CD14-positive monocyte (primary cell): ENCODE results near the gene KLHL41. TPM values are rescaled to one million over a fixed set of nuclear protein-coding genes. Genes with fewer than 3 reads are reported as not detected.

Experiments
- DNase-seq, 3 donors: peaks; one replicate each; pipeline ENCODE4 v3.0.0-alpha.2; 2011 to 2022
- H2AFZ ChIP-seq: 2 replicates; pipeline ENCODE4 v1.6.0; 2012; ENCODE audit warnings: mild to moderate bottlenecking, low read depth, low read length, inconsistent platforms; ENCODE audit not compliant: insufficient read depth, poor library complexity, severe bottlenecking
- H3K27ac ChIP-seq, 2 donors: 1 replicate in 1 of 2; 2 replicates in 1 of 2; pipeline ENCODE4 v1.5.1; 2012 to 2013; ENCODE audit warnings: low read length in 2 of 2, control low read depth in 1 of 2, inconsistent platforms in 1 of 2, low read depth in 1 of 2, mild to moderate bottlenecking in 1 of 2
- H3K27me3 ChIP-seq, 2 donors: one replicate each; pipeline versions ENCODE4 v1.6.0 to v1.6.1; 2011 to 2013; ENCODE audit warnings: low read length in 2 of 2; ENCODE audit not compliant: control insufficient read depth in 2 of 2, insufficient read depth in 2 of 2
- H3K36me3 ChIP-seq, 2 donors: replicated peaks in 1 of 2; 1 replicate in 1 of 2; 2 replicates in 1 of 2; pipeline versions ENCODE4 v1.5.1 to v1.6.1; 2012 to 2013; ENCODE audit warnings: low read length in 2 of 2, control low read depth in 1 of 2, inconsistent platforms in 1 of 2, mild to moderate bottlenecking in 1 of 2; ENCODE audit not compliant: insufficient read depth in 2 of 2, control insufficient read depth in 1 of 2
- H3K4me1 ChIP-seq, 2 donors: 1 replicate in 1 of 2; 2 replicates in 1 of 2; pipeline versions ENCODE4 v1.5.1 to v1.6.1; 2012 to 2013; ENCODE audit warnings: low read length in 2 of 2, control low read depth in 1 of 2, inconsistent platforms in 1 of 2, mild to moderate bottlenecking in 1 of 2, moderate library complexity in 1 of 2; ENCODE audit not compliant: insufficient read depth in 2 of 2, control insufficient read depth in 1 of 2
- H3K4me2 ChIP-seq: replicated peaks from 2 replicates; pipeline ENCODE3; 2012; ENCODE audit warnings: low read length, moderate library complexity, mild to moderate bottlenecking; ENCODE audit not compliant: poor library complexity, severe bottlenecking; ENCODE audit errors: extremely low read depth
- H3K4me3 ChIP-seq, 3 experiments: fragments of 200-600 bp in 1 of 3; sonication (generic) in 1 of 3; replicated peaks in 1 of 3; 1 replicate in 2 of 3; 2 replicates in 1 of 3; pipeline ENCODE4 v1.5.1; 2011 to 2013; ENCODE audit warnings: low read length in 3 of 3, mild to moderate bottlenecking in 3 of 3, control low read depth in 2 of 3, low read depth in 2 of 3, inconsistent platforms in 1 of 3, moderate library complexity in 1 of 3
- H3K79me2 ChIP-seq: 2 replicates; pipeline ENCODE4 v1.6.0; 2012; ENCODE audit warnings: mild to moderate bottlenecking, control low read depth, inconsistent platforms, low read length, moderate library complexity; ENCODE audit not compliant: insufficient read depth
- H3K9ac ChIP-seq: 2 replicates; pipeline ENCODE4 v1.6.0; 2017; ENCODE audit warnings: low read length, mild to moderate bottlenecking; ENCODE audit not compliant: insufficient read depth, poor library complexity, severe bottlenecking
- H3K9me3 ChIP-seq, 2 donors: replicated peaks in 1 of 2; 1 replicate in 1 of 2; 2 replicates in 1 of 2; pipeline versions ENCODE4 v1.5.1 to v1.6.1; 2012 to 2013; ENCODE audit warnings: low read length in 2 of 2, control low read depth in 1 of 2; ENCODE audit not compliant: control insufficient read depth in 1 of 2, insufficient read depth in 1 of 2
- H4K20me1 ChIP-seq: 2 replicates; pipeline ENCODE4 v1.6.0; 2012; ENCODE audit warnings: mild to moderate bottlenecking, low read length, control low read depth, moderate library complexity; ENCODE audit not compliant: insufficient read depth
- H3K27ac Mint-ChIP-seq, 7 donors: one replicate each; pipeline ENCODE4 v1.8.0; 2020; ENCODE audit warnings: mild to moderate bottlenecking in 7 of 7, mixed read lengths in 7 of 7, moderate library complexity in 6 of 7, inconsistent platforms in 2 of 7
- H3K27me3 Mint-ChIP-seq, 3 donors: one replicate each; pipeline ENCODE4 v1.8.0; 2021 to 2022; ENCODE audit warnings: low read depth in 3 of 3, mild to moderate bottlenecking in 3 of 3, mixed read lengths in 3 of 3, moderate library complexity in 3 of 3, inconsistent platforms in 1 of 3
- H3K36me3 Mint-ChIP-seq, 2 donors: one replicate each; pipeline ENCODE4 v1.8.0; 2020; ENCODE audit warnings: mixed read lengths in 2 of 2, inconsistent platforms in 1 of 2, mild to moderate bottlenecking in 1 of 2
- H3K4me1 Mint-ChIP-seq: one replicate; pipeline ENCODE4 v1.8.0; 2020; ENCODE audit warnings: mild to moderate bottlenecking, mixed read lengths
- H3K4me3 Mint-ChIP-seq, 2 donors: one replicate each; pipeline ENCODE4 v1.8.0; 2020; ENCODE audit warnings: mild to moderate bottlenecking in 2 of 2, mixed read lengths in 2 of 2, moderate library complexity in 1 of 2
- H3K9me3 Mint-ChIP-seq, 7 donors: one replicate each; pipeline ENCODE4 v1.8.0; 2020 to 2022; ENCODE audit warnings: mixed read lengths in 7 of 7, mild to moderate bottlenecking in 6 of 7, moderate library complexity in 6 of 7, inconsistent platforms in 2 of 7
- WGBS: methylation state at CpG from one replicate; pipeline ENCODE4 v1.1.5; 2013; ENCODE audit warnings: missing lambda C conversion rate; ENCODE audit not compliant: insufficient coverage; 5-methylcytosine and 5-hydroxymethylcytosine counted together
- intact Hi-C, 2 donors: fragments of 100-400 bp; cut with micrococcal nuclease; formaldehyde crosslinking; loops; one replicate each; pipeline versions ENCODE4 v1.15.0 to v1.15.1; 2023
- polyA plus RNA-seq, 3 donors: library from polyadenylated mRNA; depleted of rRNA in 1 of 3; unstranded in 2 of 3; stranded (reverse) in 1 of 3; fragments of 300-500 nt in 2 of 3; fragments of >200 nt in 1 of 3; fragmentation: Illumina TruSeq in 2 of 3; gene quantifications; 1 replicate in 2 of 3; 2 replicates in 1 of 3; pipeline ENCODE4 v1.2.3, GENCODE V29; 2012 to 2021
- TF ChIP-seq, protein P1 (sequence below): fragments of 200-600 bp; IDR thresholded peaks from one replicate; pipeline ENCODE4 v1.8.0; 2022; ENCODE audit warnings: antibody characterized with exemption, mild to moderate bottlenecking

KLHL41 gene
- polyA plus RNA-seq, 3 donors = not detected

DNA sequence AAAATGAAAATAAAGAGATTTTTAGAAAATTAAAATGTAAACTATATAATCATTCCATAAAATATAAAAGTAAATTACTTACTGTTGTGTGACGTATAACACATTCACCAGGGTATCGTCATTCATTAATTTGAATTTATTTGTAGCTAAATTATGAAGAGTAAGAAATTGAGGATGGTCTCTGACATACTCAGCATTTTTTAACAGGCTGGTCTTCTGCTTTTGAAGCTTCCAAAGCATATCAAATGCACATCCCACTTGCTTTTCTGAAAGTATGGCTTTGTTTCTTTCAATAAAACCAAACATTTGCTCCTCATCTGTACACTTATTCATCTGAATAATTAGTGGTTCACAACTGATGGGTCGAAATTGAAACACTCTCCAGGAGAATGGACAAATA, 62.1 kb downstream of the KLHL41 start:
- WGBS = no CpG with 5 or more reads among the region's 3 CpGs
- H3K9ac ChIP-seq = no peak overlapping the region

DNA sequence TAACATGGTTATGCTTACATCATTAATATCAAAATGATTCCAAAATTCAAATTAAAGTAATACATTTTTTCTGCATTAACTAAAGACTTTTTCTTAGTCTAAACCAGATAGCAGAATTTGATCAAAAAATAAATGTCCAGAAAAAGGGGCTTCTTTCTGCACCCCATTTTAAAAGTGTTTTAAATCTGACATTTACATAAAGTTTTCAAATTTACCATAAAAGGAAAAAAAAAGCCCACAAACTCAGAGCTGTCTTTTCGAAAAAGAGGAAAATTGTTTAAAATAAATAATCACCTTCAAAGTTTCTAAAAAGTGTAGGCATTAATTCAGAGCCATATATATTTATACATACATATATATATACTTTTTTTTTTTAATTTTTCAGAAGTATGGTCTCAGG, 62.7 kb downstream of the KLHL41 start:
- Mint-ChIP-seq H3K9me3 (peaks cover 0 to 5% (median 0%) of the 10 kb centered on the region in 7 donors), H3K4me3 (no peak overlapping the region), H3K4me1 (peaks cover 10% of the 10 kb centered on the region), H3K36me3 (peaks cover 15 to 28% of the 10 kb centered on the region in 2 donors), H3K27me3 (peaks cover 0 to 4% (median 3%) of the 10 kb centered on the region in 3 donors), H3K27ac (no peak overlapping the region)
- Histone ChIP-seq H3K4me3 (no peak overlapping the region), H3K79me2 (peaks cover 46% of the 10 kb centered on the region), H3K9ac (no peak overlapping the region), H3K27ac (no peak overlapping the region), H2AFZ (no peak overlapping the region), H4K20me1 (no peaks in the 10 kb centered on the region), H3K4me1 (peaks cover 5 to 10% of the 10 kb centered on the region in 2 donors), H3K9me3 (no peaks in the 10 kb centered on the region), H3K36me3 (peaks cover 0 to 13% of the 10 kb centered on the region in 2 donors), H3K4me2 (no peak overlapping the region), H3K27me3 (no peaks in the 10 kb centered on the region)
- DNase-seq = no peak
- TF ChIP-seq, protein P1, sequence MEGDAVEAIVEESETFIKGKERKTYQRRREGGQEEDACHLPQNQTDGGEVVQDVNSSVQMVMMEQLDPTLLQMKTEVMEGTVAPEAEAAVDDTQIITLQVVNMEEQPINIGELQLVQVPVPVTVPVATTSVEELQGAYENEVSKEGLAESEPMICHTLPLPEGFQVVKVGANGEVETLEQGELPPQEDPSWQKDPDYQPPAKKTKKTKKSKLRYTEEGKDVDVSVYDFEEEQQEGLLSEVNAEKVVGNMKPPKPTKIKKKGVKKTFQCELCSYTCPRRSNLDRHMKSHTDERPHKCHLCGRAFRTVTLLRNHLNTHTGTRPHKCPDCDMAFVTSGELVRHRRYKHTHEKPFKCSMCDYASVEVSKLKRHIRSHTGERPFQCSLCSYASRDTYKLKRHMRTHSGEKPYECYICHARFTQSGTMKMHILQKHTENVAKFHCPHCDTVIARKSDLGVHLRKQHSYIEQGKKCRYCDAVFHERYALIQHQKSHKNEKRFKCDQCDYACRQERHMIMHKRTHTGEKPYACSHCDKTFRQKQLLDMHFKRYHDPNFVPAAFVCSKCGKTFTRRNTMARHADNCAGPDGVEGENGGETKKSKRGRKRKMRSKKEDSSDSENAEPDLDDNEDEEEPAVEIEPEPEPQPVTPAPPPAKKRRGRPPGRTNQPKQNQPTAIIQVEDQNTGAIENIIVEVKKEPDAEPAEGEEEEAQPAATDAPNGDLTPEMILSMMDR = no peak
- intact Hi-C loops = loop anchor here in 1 of 2 donors (10.0 kb wide), 1 partner anchor 253 kb away; the partner anchor contains the start of genes METTL5 and UBR3
- no CpG with 5 or more reads among the region's 1 CpG for WGBS

More for the DNA sequence above, 62.1 kb downstream of the KLHL41 start:
- peaks cover 15 to 28% of the 10 kb centered on the region in 2 donors for H3K36me3 Mint-ChIP-seq
- TF ChIP-seq, protein P1 = no peak
- Histone ChIP-seq H3K27ac (no peak overlapping the region), H4K20me1 (no peaks in the 10 kb centered on the region), H3K79me2 (peaks cover 46% of the 10 kb centered on the region), H3K4me1 (peaks cover 5 to 10% of the 10 kb centered on the region in 2 donors), H3K27me3 (no peaks in the 10 kb centered on the region), H3K36me3 (peaks cover under 1 to 19% of the 10 kb centered on the region in 2 donors), H3K4me3 (no peak overlapping the region), H3K4me2 (no peak overlapping the region), H3K9me3 (no peaks in the 10 kb centered on the region), H2AFZ (no peak overlapping the region)
- peaks cover 0 to 4% (median 3%) of the 10 kb centered on the region in 3 donors for H3K27me3 Mint-ChIP-seq
- intact Hi-C loops = loop anchor here in 1 of 2 donors (10.0 kb wide), 1 partner anchor 253 kb away; the partner anchor contains the start of genes METTL5 and UBR3
- DNase-seq = no peak
- H3K27ac Mint-ChIP-seq = no peak overlapping the region
- H3K9me3 Mint-ChIP-seq = peaks cover 0 to 5% (median 0%) of the 10 kb centered on the region in 7 donors
- H3K4me3 Mint-ChIP-seq = no peak overlapping the region
- H3K4me1 Mint-ChIP-seq = peaks cover 10% of the 10 kb centered on the region
